Panc1 (cell line): ENCODE results near the gene STAG2. TPM values are rescaled to one million over a fixed set of nuclear protein-coding genes. Genes with fewer than 3 reads are reported as not detected.

Experiments
- ATAC-seq: fragments of 200-7000 bp; cut with Tn5 transposase; 2 replicates; pipeline ENCODE4 v1.9.1; 2020; ENCODE audit warnings: mild to moderate bottlenecking, moderate library complexity
- BruUV-seq: library from RNA; stranded (reverse); fragments of 400-500 nt; replicated peaks from 2 replicates; lab custom pipeline; 2021; lab: Mats Ljungman, UMichigan
- CTCF ChIA-PET: fragments of 300-600 bp; sonication (Branson Sonifier 250); formaldehyde crosslinking; loops from one replicate; lab custom pipeline; 2022; ENCODE audit warnings: antibody characterized with exemption; lab: Charles Lee
- POLR2A ChIA-PET: fragments of 300-600 bp; sonication (Branson Sonifier 250); formaldehyde crosslinking; loops from one replicate; lab custom pipeline; 2022; ENCODE audit warnings: antibody characterized with exemption; lab: Charles Lee
- DNase-seq: peaks from one replicate; pipeline ENCODE4 v3.0.0-alpha.2; 2010; ENCODE audit warnings: low read depth, low spot score
- H3K27ac ChIP-seq: 2 replicates; pipeline ENCODE4 v1.5.1; 2011; ENCODE audit warnings: mild to moderate bottlenecking, low read length, inconsistent platforms
- H3K27me3 ChIP-seq: fragments of 200-500 bp; sonication (Bioruptor generic); 2 replicates; pipeline ENCODE4 v1.6.0; 2014; ENCODE audit warnings: low read length, inconsistent platforms; ENCODE audit not compliant: control insufficient read depth, insufficient read depth
- H3K36me3 ChIP-seq: fragments of 200-500 bp; sonication (Bioruptor generic); 2 replicates; pipeline ENCODE4 v1.5.1; 2014; ENCODE audit warnings: inconsistent platforms, mild to moderate bottlenecking, low read length, moderate library complexity; ENCODE audit not compliant: control insufficient read depth, insufficient read depth
- H3K4me1 ChIP-seq: 2 replicates; pipeline ENCODE4 v1.5.1; 2011; ENCODE audit warnings: inconsistent platforms, mild to moderate bottlenecking, low read length, moderate library complexity; ENCODE audit not compliant: control insufficient read depth, insufficient read depth
- H3K4me3 ChIP-seq, 2 experiments: 2 replicates each; pipeline ENCODE4 v1.5.1; 2011 to 2012; ENCODE audit warnings: low read depth in 2 of 2, low read length in 2 of 2, mild to moderate bottlenecking in 2 of 2, inconsistent platforms in 1 of 2, moderate library complexity in 1 of 2
- H3K9me3 ChIP-seq: fragments of 200-500 bp; sonication (Bioruptor generic); 2 replicates; pipeline ENCODE4 v1.5.1; 2014; ENCODE audit warnings: low read depth, mild to moderate bottlenecking, inconsistent platforms, low read length, moderate library complexity; ENCODE audit not compliant: control insufficient read depth, insufficient read depth
- CTCF ChIP-seq: fragments of 450-650 bp; IDR thresholded peaks from 2 replicates; pipeline ENCODE4 v1.5.1; 2017; ENCODE audit warnings: mild to moderate bottlenecking
- POLR2AphosphoS5 ChIP-seq: IDR thresholded peaks from 2 replicates; pipeline ENCODE4 v1.6.1; 2012; ENCODE audit warnings: mild to moderate bottlenecking, low read depth, low read length, moderate library complexity
- SIN3A ChIP-seq: IDR thresholded peaks from 2 replicates; pipeline ENCODE4 v1.6.1; 2012; ENCODE audit warnings: low read depth, mild to moderate bottlenecking, low read length, moderate library complexity, borderline replicate concordance; ENCODE audit not compliant: insufficient read depth
- TCF7L2 ChIP-seq: IDR thresholded peaks from 2 replicates; pipeline ENCODE4 v1.6.1; 2011; ENCODE audit warnings: mild to moderate bottlenecking, low read depth, low read length, inconsistent platforms
- in situ Hi-C: cut with HindIII; loops from 2 replicates; pipeline ENCODE4 v1.10.0; 2016; ENCODE audit warnings: low sequenced_read_pairs, low pct_unique_long_range_greater_than_20kb
- intact Hi-C: fragments of 100-400 bp; cut with micrococcal nuclease; formaldehyde crosslinking; loops from one replicate; pipeline ENCODE4 v1.10.0; 2022; ENCODE audit not compliant: unreplicated experiment
- total RNA-seq: library from RNA; stranded (reverse); gene quantifications from one replicate; pipeline ENCODE4 v1.2.1, GENCODE V29; 2021; ENCODE audit not compliant: unreplicated experiment
- TF ChIP-seq, protein P1 (sequence below), 2 experiments: IDR thresholded peaks; 2 replicates each; pipeline ENCODE4 v1.6.1; 2011 to 2012; ENCODE audit warnings: low read depth in 2 of 2, control low read depth in 1 of 2, low read length in 1 of 2, mild to moderate bottlenecking in 1 of 2, moderate library complexity in 1 of 2; ENCODE audit not compliant: insufficient read depth in 1 of 2

Gene STAG2
- total RNA-seq, 1 experiment from 2014 or later = 94.5 TPM

DNA sequence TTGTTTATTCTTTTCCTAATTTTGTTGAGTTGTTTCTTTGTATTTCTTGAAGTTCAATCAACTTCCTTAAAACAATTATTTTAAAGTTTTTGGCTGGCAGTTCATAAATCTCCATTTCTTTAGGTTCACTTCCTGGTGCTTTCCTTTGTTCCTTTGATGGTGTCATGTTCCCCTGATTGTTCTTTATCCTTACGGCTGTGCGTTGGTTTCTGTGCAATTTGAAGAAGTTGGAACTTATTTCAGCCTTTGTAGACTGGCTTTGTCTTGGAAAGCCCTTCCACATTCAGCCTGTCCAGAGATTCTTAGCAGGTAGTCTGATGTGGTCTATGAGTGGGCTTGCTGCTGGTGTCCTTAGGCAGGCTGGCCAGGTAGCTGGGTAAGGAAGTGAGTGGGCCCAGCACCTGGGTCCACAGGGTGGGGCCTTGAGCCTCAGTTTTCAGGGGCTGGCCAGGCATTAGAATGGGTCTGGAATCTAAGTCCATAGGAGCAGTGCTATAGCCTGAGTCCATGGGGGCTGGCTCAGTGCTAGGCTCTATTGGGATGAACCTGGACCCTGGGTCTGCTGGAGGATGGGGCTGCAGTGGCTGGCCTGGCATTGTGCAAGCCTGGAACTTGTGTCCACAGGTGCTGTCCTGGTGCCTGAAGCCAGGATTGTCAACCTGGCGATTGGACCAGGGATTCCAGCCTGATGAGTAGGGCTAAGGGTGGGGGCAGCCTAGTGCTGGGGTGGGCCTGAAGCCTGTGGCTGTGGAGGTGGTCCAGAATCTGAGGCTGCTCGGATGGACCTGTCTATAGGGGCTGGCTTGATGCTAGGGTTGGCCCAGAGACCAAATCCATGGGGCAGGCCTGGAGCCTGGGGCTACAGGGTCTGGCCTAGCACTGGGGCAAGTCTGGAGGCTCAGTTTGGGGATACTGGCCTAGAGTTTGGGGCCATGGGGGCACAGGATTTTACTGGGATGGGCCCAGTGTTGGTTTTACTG is 152.4 kb downstream of the STAG2 start:
- Histone ChIP-seq H3K9me3 (no peaks in the 10 kb centered on the region), H3K36me3 (no peaks in the 10 kb centered on the region), H3K4me3 (no peak overlapping the region), H3K27me3 (no peaks in the 10 kb centered on the region), H3K4me1 (no peaks in the 10 kb centered on the region), H3K27ac (no peak overlapping the region)
- in situ Hi-C loops (no loop called here), intact Hi-C loops (no loop called here)
- ATAC-seq (no peak), DNase-seq (no peak)
- BruUV-seq = no TSS peak
- ChIA-PET POLR2A (no interaction called here), CTCF (no interaction called here)
- no peak for TF ChIP-seq TCF7L2
- no peak for TF ChIP-seq POLR2AphosphoS5
- TF ChIP-seq SIN3A = no peak
- TF ChIP-seq CTCF = no peak
- TF ChIP-seq, protein P1, sequence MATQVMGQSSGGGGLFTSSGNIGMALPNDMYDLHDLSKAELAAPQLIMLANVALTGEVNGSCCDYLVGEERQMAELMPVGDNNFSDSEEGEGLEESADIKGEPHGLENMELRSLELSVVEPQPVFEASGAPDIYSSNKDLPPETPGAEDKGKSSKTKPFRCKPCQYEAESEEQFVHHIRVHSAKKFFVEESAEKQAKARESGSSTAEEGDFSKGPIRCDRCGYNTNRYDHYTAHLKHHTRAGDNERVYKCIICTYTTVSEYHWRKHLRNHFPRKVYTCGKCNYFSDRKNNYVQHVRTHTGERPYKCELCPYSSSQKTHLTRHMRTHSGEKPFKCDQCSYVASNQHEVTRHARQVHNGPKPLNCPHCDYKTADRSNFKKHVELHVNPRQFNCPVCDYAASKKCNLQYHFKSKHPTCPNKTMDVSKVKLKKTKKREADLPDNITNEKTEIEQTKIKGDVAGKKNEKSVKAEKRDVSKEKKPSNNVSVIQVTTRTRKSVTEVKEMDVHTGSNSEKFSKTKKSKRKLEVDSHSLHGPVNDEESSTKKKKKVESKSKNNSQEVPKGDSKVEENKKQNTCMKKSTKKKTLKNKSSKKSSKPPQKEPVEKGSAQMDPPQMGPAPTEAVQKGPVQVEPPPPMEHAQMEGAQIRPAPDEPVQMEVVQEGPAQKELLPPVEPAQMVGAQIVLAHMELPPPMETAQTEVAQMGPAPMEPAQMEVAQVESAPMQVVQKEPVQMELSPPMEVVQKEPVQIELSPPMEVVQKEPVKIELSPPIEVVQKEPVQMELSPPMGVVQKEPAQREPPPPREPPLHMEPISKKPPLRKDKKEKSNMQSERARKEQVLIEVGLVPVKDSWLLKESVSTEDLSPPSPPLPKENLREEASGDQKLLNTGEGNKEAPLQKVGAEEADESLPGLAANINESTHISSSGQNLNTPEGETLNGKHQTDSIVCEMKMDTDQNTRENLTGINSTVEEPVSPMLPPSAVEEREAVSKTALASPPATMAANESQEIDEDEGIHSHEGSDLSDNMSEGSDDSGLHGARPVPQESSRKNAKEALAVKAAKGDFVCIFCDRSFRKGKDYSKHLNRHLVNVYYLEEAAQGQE (IDR thresholded peaks at IDR 0.05; ENCODE audit: insufficient read depth in 1 of 2, low read depth in 2 of 2, low read length in 1 of 2) = no peak

DNA sequence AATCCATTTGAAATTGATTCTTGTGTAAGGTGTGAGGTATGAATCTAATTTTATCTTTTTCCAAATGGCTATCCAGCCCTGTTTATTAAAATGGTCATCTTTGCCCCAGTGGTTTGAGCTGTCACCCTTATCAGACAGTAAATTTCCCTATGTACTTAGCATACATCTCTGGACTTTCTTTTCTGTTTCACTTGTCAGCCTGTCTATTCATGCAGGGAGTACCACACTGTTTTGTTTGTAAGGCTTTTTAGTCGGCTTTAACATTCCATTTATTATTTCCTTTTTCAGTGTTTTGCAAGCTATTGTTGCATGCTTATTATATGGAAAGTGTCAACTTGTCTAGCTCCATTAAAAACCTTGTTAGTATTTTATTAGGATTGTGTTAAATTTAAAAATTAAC is 155.8 kb downstream of the STAG2 start:
- no TSS peak for BruUV-seq
- intact Hi-C loops = no loop called here

More for the DNA sequence above, 155.8 kb downstream of the STAG2 start:
- Histone ChIP-seq H3K9me3 (no peaks in the 10 kb centered on the region), H3K36me3 (no peaks in the 10 kb centered on the region), H3K27ac (no peak overlapping the region), H3K4me1 (no peaks in the 10 kb centered on the region), H3K4me3 (no peak overlapping the region), H3K27me3 (no peaks in the 10 kb centered on the region)
- POLR2A ChIA-PET = no interaction called here
- in situ Hi-C loops = no loop called here
- CTCF ChIA-PET = no interaction called here
- ATAC-seq (no peak), DNase-seq (no peak)
- TF ChIP-seq, protein P1 (IDR thresholded peaks at IDR 0.05; ENCODE audit: insufficient read depth in 1 of 2, low read depth in 2 of 2, low read length in 1 of 2) = no peak
- TF ChIP-seq TCF7L2 (no peak), SIN3A (no peak), POLR2AphosphoS5 (no peak), CTCF (no peak)
